ENCODE results near the gene PDHX.

The PDHX gene

DNA sequence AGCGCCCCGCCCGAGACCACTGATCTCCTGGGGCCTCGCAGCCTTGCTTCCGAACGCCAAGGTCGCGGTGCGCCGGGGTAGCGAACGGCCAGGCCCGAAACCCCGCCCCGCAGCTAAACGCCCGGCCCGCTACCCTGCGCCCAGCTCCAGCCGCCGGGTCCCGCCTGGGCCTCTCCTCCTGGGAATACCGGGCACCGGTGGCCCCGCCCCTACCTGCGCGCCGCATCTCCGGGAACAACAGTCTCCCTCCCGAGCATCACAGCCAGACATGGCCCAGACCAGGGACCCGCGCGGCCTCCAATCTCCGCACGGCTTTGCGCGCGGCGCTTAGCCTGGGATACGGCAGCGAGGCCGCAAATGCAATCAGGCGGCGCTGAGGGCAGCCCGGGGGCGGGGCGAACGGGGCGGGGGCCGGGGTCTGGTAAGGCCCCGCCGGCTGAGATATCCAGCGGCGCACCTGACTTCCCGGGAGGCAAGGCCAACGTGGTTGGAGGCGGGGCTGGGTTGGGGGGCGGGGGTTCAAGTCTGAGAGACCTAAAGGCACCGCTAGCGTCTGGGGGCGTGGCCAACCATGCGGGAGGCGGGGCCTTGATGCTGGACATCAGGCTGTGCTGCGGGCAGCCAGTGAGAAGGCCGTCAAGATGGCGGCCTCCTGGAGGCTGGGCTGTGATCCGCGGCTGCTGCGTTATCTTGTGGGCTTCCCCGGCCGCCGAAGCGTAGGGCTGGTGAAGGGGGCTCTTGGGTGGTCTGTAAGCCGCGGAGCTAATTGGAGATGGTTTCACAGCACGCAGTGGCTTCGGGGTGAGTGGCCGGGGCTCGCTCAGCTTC is at the start of gene PDHX, which contains the start of gene APIP:
Gene PDHX (plus strand): TSS at position 604 of the 828 bp plus-strand sequence. CDS start 38 bp downstream, at position 642.
Gene APIP (minus strand): TSS at position 365 of the 828 bp plus-strand sequence. CDS start 95 bp downstream, at position 270.
- peak; percentile 91 for DNase-seq (ENCODE audit: low read depth)
- peak within 1 kb of the TSS; percentile 77 for H3K4me3 ChIP-seq (ENCODE audit: control insufficient read depth, low read depth, low read length)
- TF ChIP-seq, protein P1, sequence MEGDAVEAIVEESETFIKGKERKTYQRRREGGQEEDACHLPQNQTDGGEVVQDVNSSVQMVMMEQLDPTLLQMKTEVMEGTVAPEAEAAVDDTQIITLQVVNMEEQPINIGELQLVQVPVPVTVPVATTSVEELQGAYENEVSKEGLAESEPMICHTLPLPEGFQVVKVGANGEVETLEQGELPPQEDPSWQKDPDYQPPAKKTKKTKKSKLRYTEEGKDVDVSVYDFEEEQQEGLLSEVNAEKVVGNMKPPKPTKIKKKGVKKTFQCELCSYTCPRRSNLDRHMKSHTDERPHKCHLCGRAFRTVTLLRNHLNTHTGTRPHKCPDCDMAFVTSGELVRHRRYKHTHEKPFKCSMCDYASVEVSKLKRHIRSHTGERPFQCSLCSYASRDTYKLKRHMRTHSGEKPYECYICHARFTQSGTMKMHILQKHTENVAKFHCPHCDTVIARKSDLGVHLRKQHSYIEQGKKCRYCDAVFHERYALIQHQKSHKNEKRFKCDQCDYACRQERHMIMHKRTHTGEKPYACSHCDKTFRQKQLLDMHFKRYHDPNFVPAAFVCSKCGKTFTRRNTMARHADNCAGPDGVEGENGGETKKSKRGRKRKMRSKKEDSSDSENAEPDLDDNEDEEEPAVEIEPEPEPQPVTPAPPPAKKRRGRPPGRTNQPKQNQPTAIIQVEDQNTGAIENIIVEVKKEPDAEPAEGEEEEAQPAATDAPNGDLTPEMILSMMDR (IDR thresholded peaks at IDR 0.05; ENCODE audit: control insufficient read depth, insufficient read depth, low read depth, low read length, missing control alignments): no peak

- H3K4me3 ChIP-seq (ENCODE audit: control insufficient read depth, low read depth, low read length): no peak overlapping the region
- TF ChIP-seq, protein P1 (IDR thresholded peaks at IDR 0.05; ENCODE audit: control insufficient read depth, insufficient read depth, low read depth, low read length, missing control alignments): peak; percentile 13
- DNase-seq (ENCODE audit: low read depth): no peak
Observed at GRCh38 chr11:34869425-34869824, 47.0 kb upstream of the PDHX start.

- TF ChIP-seq, protein P1 (IDR thresholded peaks at IDR 0.05; ENCODE audit: control insufficient read depth, insufficient read depth, low read depth, low read length, missing control alignments): no peak
- no peak overlapping the region for H3K4me3 ChIP-seq (ENCODE audit: control insufficient read depth, low read depth, low read length)
- DNase-seq (ENCODE audit: low read depth): no peak
Observed at GRCh38 chr11:34870548-34871196, 45.7 kb upstream of the PDHX start.

GRCh38 chr11:34874202-34874601 is 42.2 kb upstream of the PDHX start:
- no peak for DNase-seq (ENCODE audit: low read depth)
- TF ChIP-seq, protein P1 (IDR thresholded peaks at IDR 0.05; ENCODE audit: control insufficient read depth, insufficient read depth, low read depth, low read length, missing control alignments): no peak
- no peak overlapping the region for H3K4me3 ChIP-seq (ENCODE audit: control insufficient read depth, low read depth, low read length)

DNA sequence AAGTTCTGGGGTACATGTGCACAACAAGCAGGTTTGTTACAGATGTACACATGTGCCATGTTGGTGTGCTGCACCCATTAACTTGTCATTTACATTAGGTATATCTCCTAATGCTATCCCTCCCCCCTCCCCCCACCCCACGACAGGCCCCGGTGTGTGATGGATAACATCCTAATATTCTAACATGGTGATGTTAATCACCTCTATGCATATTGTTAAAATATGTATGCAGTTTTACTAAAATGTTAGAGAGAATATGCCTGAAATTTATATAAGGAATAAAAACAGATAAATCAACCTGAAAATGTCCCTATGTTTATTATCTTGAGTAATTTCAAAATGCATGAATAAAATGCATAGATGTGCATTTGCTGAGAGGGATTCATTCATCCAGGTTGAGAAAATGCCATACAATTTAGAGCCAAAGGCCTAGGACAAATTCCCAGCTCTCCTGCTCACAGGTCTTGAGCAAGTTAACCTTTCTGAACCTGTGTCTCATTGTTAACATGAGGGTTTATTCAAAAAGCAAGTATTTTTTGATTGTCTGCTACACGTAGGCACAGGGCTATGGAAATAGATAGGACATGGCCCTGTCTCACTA is 38.9 kb upstream of the PDHX start:
- TF ChIP-seq, protein P1 (IDR thresholded peaks at IDR 0.05; ENCODE audit: control insufficient read depth, insufficient read depth, low read depth, low read length, missing control alignments): no peak
- no peak for DNase-seq (ENCODE audit: low read depth)
- H3K4me3 ChIP-seq (ENCODE audit: control insufficient read depth, low read depth, low read length): no peak overlapping the region

DNA sequence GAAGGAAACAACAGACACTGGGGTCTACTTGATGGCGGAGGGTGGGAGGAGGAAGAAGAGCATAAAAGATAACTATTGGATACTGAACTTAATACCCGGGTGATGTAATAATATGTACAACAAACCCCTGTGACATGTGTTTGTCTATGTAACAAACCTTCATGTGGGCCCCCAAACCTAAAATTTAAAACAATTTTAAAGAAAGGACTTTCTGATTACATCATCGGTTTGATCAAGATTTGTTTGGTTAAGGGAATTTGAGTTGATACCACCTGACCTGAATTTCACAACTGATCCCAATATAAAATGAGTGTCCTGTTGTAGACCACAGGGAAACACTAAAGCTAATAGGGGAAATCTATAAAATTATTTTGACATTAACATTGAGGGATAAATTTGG is 34.5 kb upstream of the PDHX start:
- H3K4me3 ChIP-seq (ENCODE audit: control insufficient read depth, low read depth, low read length): no peak overlapping the region
- TF ChIP-seq, protein P1 (IDR thresholded peaks at IDR 0.05; ENCODE audit: control insufficient read depth, insufficient read depth, low read depth, low read length, missing control alignments): no peak
- DNase-seq (ENCODE audit: low read depth): no peak

Measured in AG09309 (cell line).